Thoracic aorta (tissue), 2 donors: Measurements from ENCODE around the gene EXOSC5. TPM values are rescaled to one million over a fixed set of nuclear protein-coding genes. Genes with fewer than 3 reads are reported as not detected.

ENCODE experiments used
- ATAC-seq: fragments of 150-250 bp; one replicate; pipeline ENCODE4 v1.8.0; 2017; ENCODE audit warnings: low read depth; ENCODE audit not compliant: insufficient number of reproducible peaks, low FRiP score
- DNase-seq: peaks from one replicate; pipeline ENCODE4 v3.0.0-alpha.2; 2020; ENCODE audit warnings: low spot score
- H3K27ac ChIP-seq, 2 donors: fragments of 200-600 bp; sonication (generic); 1 replicate in 1 of 2; 2 replicates in 1 of 2; pipeline ENCODE4 v1.5.1; 2016; ENCODE audit warnings: mild to moderate bottlenecking in 2 of 2, moderate library complexity in 2 of 2
- H3K27me3 ChIP-seq: fragments of 200-600 bp; sonication (generic); replicated peaks from 2 replicates; pipeline ENCODE4 v1.6.0; 2016; ENCODE audit warnings: mild to moderate bottlenecking; ENCODE audit not compliant: insufficient read depth
- H3K36me3 ChIP-seq: fragments of 200-600 bp; sonication (generic); one replicate; pipeline ENCODE4 v1.5.1; 2016
- H3K4me1 ChIP-seq, 2 donors: fragments of 200-600 bp; sonication (generic); 1 replicate in 1 of 2; 2 replicates in 1 of 2; pipeline versions ENCODE4 v1.5.1 to v1.6.0; 2016; ENCODE audit warnings: low read depth in 2 of 2, mild to moderate bottlenecking in 1 of 2; ENCODE audit not compliant: control insufficient read depth in 1 of 2
- H3K4me3 ChIP-seq: fragments of 200-600 bp; sonication (generic); 2 replicates; pipeline ENCODE4 v1.5.1; 2016; ENCODE audit warnings: mild to moderate bottlenecking
- H3K9me3 ChIP-seq: fragments of 200-600 bp; sonication (generic); 2 replicates; pipeline ENCODE4 v1.5.1; 2016
- total RNA-seq, 2 donors: library from RNA; depleted of rRNA; stranded (reverse); fragments of >200 nt; gene quantifications; one replicate each; pipeline versions ENCODE4 v1.1.0 to v1.2.3, GENCODE V29; 2016
- TF ChIP-seq, protein P1 (sequence below): fragments of 200-600 bp; sonication (generic); IDR thresholded peaks from one replicate; pipeline ENCODE4 v1.5.1; 2019; ENCODE audit warnings: antibody characterized with exemption

Gene EXOSC5
- total RNA-seq, 2 donors from 2014 or later = 7.1 to 16.9 TPM

DNA sequence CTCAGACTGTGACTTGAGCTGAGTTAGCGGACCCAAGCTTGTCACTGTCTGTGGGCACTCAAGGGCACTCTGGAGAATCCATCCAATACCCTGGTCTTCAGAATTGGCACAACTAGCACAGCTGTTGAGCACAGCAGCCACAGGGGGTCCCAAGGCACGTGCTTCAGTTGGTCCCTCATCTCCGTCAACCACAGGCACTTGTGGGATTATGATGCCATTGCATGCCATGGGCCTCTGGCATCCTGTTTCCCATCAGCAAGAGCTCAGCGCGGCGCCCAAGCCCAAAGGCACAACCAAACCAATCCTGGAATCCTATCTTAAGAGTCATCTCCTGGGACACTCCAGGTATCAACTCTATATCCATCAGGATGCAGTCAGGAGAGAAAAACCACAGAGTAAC, 33.8 kb upstream of the EXOSC5 start:
- DNase-seq = no peak
- ATAC-seq = no peak
- no peaks in the 10 kb centered on the region for H3K9me3 ChIP-seq
- H3K27me3 ChIP-seq = no peaks in the 10 kb centered on the region
- no peak overlapping the region for H3K4me3 ChIP-seq
- H3K27ac ChIP-seq = no peak overlapping the region
- H3K36me3 ChIP-seq = peaks cover 7% of the 10 kb centered on the region
- H3K4me1 ChIP-seq = peaks cover 13 to 25% of the 10 kb centered on the region in 2 donors
- TF ChIP-seq, protein P1, sequence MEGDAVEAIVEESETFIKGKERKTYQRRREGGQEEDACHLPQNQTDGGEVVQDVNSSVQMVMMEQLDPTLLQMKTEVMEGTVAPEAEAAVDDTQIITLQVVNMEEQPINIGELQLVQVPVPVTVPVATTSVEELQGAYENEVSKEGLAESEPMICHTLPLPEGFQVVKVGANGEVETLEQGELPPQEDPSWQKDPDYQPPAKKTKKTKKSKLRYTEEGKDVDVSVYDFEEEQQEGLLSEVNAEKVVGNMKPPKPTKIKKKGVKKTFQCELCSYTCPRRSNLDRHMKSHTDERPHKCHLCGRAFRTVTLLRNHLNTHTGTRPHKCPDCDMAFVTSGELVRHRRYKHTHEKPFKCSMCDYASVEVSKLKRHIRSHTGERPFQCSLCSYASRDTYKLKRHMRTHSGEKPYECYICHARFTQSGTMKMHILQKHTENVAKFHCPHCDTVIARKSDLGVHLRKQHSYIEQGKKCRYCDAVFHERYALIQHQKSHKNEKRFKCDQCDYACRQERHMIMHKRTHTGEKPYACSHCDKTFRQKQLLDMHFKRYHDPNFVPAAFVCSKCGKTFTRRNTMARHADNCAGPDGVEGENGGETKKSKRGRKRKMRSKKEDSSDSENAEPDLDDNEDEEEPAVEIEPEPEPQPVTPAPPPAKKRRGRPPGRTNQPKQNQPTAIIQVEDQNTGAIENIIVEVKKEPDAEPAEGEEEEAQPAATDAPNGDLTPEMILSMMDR = no peak

DNA sequence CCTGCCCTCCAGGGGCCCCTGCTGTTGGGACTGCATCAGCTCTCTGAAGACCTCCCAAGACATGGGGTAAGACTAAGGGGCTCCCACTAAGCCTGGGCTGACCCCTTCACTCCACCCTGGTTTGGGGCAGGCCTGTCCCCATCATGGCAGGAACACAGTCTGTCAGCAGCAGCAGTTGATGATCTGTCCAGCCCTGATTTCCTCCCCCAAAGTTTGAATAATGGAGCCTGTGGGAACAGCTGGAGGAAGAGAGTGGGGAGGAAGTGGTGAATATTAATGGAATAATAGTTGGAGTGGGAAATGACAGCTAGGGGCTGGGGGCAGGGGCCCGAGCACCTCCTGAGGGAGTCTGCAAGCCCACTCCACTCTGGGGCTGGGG, 31.3 kb upstream of the EXOSC5 start:
- H3K36me3 ChIP-seq = peaks cover 12% of the 10 kb centered on the region
- TF ChIP-seq, protein P1 = no peak
- no peaks in the 10 kb centered on the region for H3K9me3 ChIP-seq
- H3K27me3 ChIP-seq = no peaks in the 10 kb centered on the region
- H3K4me3 ChIP-seq = peak overlapping the region; percentile 90
- H3K27ac ChIP-seq = peak overlapping the region in 1 of 2 donors; percentile 66
- peaks cover 13 to 30% of the 10 kb centered on the region in 2 donors for H3K4me1 ChIP-seq
- DNase-seq (no peak), ATAC-seq (no peak)

GRCh38 chr19:41427647-41428480, 30.7 kb upstream of the EXOSC5 start:
- ATAC-seq (peak; percentile 17), DNase-seq (no peak)
- H3K27me3 ChIP-seq = no peaks in the 10 kb centered on the region
- TF ChIP-seq, protein P1 = no peak
- peak overlapping the region; percentile 66 to 72 for H3K27ac ChIP-seq
- H3K36me3 ChIP-seq = peaks cover 12% of the 10 kb centered on the region
- peaks cover 13 to 30% of the 10 kb centered on the region in 2 donors for H3K4me1 ChIP-seq
- H3K4me3 ChIP-seq = peak overlapping the region; percentile 90
- H3K9me3 ChIP-seq = no peaks in the 10 kb centered on the region

GRCh38 chr19:41426952-41427646, 29.9 kb upstream of the EXOSC5 start, which contains the start of gene B3GNT8:
B3GNT8 (minus strand) TSS chr19:41427374; CDS start chr19:41426778, 596 bp downstream.
- peak within 1 kb of the TSS; percentile 66 to 77 for H3K27ac ChIP-seq
- peaks cover 18% of the 10 kb centered on the region for H3K36me3 ChIP-seq
- H3K4me3 ChIP-seq = peak within 1 kb of the TSS; percentile 90
- TF ChIP-seq, protein P1 = no peak
- peaks cover 13 to 30% of the 10 kb centered on the region in 2 donors for H3K4me1 ChIP-seq
- DNase-seq (peak; percentile 39), ATAC-seq (peak; percentile 29)
- H3K27me3 ChIP-seq = no peaks in the 10 kb centered on the region
- no peaks in the 10 kb centered on the region for H3K9me3 ChIP-seq
